Transverse colon (tissue), 4 donors: Measurements from ENCODE around the gene MAGEA11.
"Not testable (repeated sequence)": the region's sequence is repeated elsewhere in the genome, so short reads cannot be mapped to it uniquely, and the experiment has no call there.

ENCODE experiments used
- POLR2A ChIP-seq: fragments of 450-650 bp; IDR thresholded peaks from one replicate; pipeline ENCODE4 v1.6.1; 2016; ENCODE audit warnings: antibody characterized with exemption, mild to moderate bottlenecking, moderate library complexity
- POLR2AphosphoS5 ChIP-seq, 3 donors: sonication (generic); formaldehyde crosslinking; IDR thresholded peaks; one replicate each; pipeline ENCODE4 v1.6.1; 2016; ENCODE audit warnings: antibody characterized with exemption in 3 of 3
- TF ChIP-seq, protein P1 (sequence below), 5 experiments: fragments of 200-600 bp in 3 of 5; fragments of 450-650 bp in 2 of 5; sonication (generic) in 3 of 5; IDR thresholded peaks; 1 replicate in 2 of 5; 2 replicates in 3 of 5; pipeline ENCODE4 v1.5.1; 2016 to 2017; ENCODE audit warnings: antibody characterized with exemption in 5 of 5, inconsistent platforms in 3 of 5, mild to moderate bottlenecking in 2 of 5, moderate library complexity in 1 of 5

DNA sequence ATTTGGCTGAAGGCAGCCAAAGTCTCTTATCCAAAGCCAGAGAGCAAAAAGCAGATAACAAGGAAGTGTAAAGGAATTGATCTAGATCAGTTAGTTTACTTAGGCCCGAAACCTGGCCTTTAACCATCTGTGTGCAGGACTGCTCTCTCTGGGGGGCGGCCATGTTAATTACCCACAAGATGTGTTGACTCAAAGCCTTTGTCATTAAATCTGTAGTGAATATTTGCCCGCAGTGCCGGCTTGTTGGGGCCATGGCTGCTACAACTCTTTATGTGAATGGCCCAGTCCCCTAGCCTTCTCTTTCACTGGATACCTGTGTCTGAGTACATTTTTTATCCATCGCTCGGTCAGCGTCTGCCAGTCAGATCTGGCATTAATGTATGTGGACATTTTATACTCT lies 15.4 kb downstream of the MAGEA11 start:
- not testable (repeated sequence) for TF ChIP-seq POLR2A; POLR2AphosphoS5 (IDR thresholded peaks at IDR 0.05)
- TF ChIP-seq, protein P1, sequence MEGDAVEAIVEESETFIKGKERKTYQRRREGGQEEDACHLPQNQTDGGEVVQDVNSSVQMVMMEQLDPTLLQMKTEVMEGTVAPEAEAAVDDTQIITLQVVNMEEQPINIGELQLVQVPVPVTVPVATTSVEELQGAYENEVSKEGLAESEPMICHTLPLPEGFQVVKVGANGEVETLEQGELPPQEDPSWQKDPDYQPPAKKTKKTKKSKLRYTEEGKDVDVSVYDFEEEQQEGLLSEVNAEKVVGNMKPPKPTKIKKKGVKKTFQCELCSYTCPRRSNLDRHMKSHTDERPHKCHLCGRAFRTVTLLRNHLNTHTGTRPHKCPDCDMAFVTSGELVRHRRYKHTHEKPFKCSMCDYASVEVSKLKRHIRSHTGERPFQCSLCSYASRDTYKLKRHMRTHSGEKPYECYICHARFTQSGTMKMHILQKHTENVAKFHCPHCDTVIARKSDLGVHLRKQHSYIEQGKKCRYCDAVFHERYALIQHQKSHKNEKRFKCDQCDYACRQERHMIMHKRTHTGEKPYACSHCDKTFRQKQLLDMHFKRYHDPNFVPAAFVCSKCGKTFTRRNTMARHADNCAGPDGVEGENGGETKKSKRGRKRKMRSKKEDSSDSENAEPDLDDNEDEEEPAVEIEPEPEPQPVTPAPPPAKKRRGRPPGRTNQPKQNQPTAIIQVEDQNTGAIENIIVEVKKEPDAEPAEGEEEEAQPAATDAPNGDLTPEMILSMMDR (IDR thresholded peaks at IDR 0.05), result not testable (repeated sequence)
